HepG2 (cell line): Measurements from ENCODE around the gene CCDC3. TPM values are rescaled to one million over a fixed set of nuclear protein-coding genes. Genes with fewer than 3 reads are reported as not detected.

Source experiments
- ATAC-seq: fragments of 200-7000 bp; cut with Tn5 transposase; 3 replicates; pipeline ENCODE4 v1.9.1; 2020; ENCODE audit warnings: mild to moderate bottlenecking, moderate library complexity
- BruUV-seq: library from RNA; stranded (reverse); fragments of 400-500 nt; replicated peaks from 2 replicates; lab custom pipeline; 2021; lab: Mats Ljungman, UMichigan
- CTCF ChIA-PET: fragments of 300-600 bp; formaldehyde crosslinking; extraction: SDS; loops from one replicate; lab custom pipeline; 2021; ENCODE audit warnings: low total read pairs, inconsistent platforms, low intra/inter-chr PET ratio; lab: Yijun Ruan, JAX
- POLR2A ChIA-PET: fragments of 350-600 bp; sonication (Branson Sonifier 250); formaldehyde crosslinking; loops from one replicate; lab custom pipeline; 2020; ENCODE audit warnings: antibody characterized with exemption, inconsistent platforms; lab: Yijun Ruan, JAX
- DNase-seq: peaks from one replicate; pipeline ENCODE4 v3.0.0-alpha.2; 2015; ENCODE audit warnings: low spot score
- FAIRE-seq: peaks from 3 replicates; lab custom pipeline; 2011; peaks lifted over from hg19 to GRCh38; lab: Jason Lieb, UNC
- H2AFZ ChIP-seq: one replicate; pipeline ENCODE4 v1.6.1; 2011; ENCODE audit warnings: low read length, inconsistent platforms
- H3K27ac ChIP-seq: fragments of 300-600 bp; 3 replicates; pipeline ENCODE4 v1.8.0; 2011; ENCODE audit warnings: mixed run types, mild to moderate bottlenecking, mixed read lengths, low read length, inconsistent platforms; ENCODE audit not compliant: insufficient read depth; ENCODE audit errors: extremely low read length
- H3K27me3 ChIP-seq, 2 experiments: fragments of 200-600 bp in 1 of 2; 2 replicates in 1 of 2; 3 replicates in 1 of 2; pipeline versions ENCODE4 v1.6.0 to v1.8.0; 2011; ENCODE audit warnings: low read length in 2 of 2, mild to moderate bottlenecking in 2 of 2, moderate library complexity in 2 of 2, inconsistent platforms in 1 of 2; ENCODE audit not compliant: insufficient read depth in 2 of 2, control insufficient read depth in 1 of 2
- H3K36me3 ChIP-seq, 2 experiments: fragments of 200-600 bp in 1 of 2; replicated peaks in 1 of 2; 2 replicates in 1 of 2; 3 replicates in 1 of 2; pipeline versions ENCODE4 v1.5.1 to v1.8.0; 2011; ENCODE audit warnings: low read length in 2 of 2, inconsistent platforms in 1 of 2; ENCODE audit not compliant: insufficient read depth in 2 of 2, control insufficient read depth in 1 of 2
- H3K4me1 ChIP-seq: 2 replicates; pipeline ENCODE4 v1.5.1; 2012; ENCODE audit warnings: low read length, inconsistent platforms; ENCODE audit not compliant: insufficient read depth
- H3K4me2 ChIP-seq: 2 replicates; pipeline ENCODE4 v1.6.0; 2011; ENCODE audit warnings: low read depth, low read length, inconsistent platforms
- H3K4me3 ChIP-seq, 3 experiments: fragments of 200-600 bp in 1 of 3; sonication (generic), shearing (Covaris generic) in 1 of 3; replicated peaks in 1 of 3; 2 replicates each; pipeline ENCODE4 v1.5.1; 2011 to 2016; ENCODE audit warnings: low read length in 3 of 3, inconsistent platforms in 2 of 3, low read depth in 2 of 3, mild to moderate bottlenecking in 2 of 3, control low read depth in 1 of 3, mixed read lengths in 1 of 3; ENCODE audit not compliant: insufficient read depth in 1 of 3
- H3K79me2 ChIP-seq: one replicate; pipeline ENCODE4 v1.6.1; 2011; ENCODE audit warnings: low read length, inconsistent platforms; ENCODE audit not compliant: insufficient read depth
- H3K9ac ChIP-seq: 2 replicates; pipeline ENCODE4 v1.6.0; 2011; ENCODE audit warnings: mild to moderate bottlenecking, low read depth, low read length, inconsistent platforms; ENCODE audit not compliant: insufficient read depth
- H3K9me3 ChIP-seq: 2 replicates; pipeline ENCODE4 v1.5.1; 2012; ENCODE audit warnings: mild to moderate bottlenecking, low read length
- H4K20me1 ChIP-seq: 2 replicates; pipeline ENCODE4 v1.6.0; 2011; ENCODE audit warnings: inconsistent platforms, mild to moderate bottlenecking, low read length, moderate library complexity; ENCODE audit not compliant: insufficient read depth
- ELF4 ChIP-seq: sonication (generic); formaldehyde crosslinking; IDR thresholded peaks from 2 replicates; pipeline ENCODE4 v1.5.0; 2020; ENCODE audit warnings: missing genetic modification reagents, mild to moderate bottlenecking, moderate library complexity, borderline replicate concordance
- ERF ChIP-seq: IDR thresholded peaks from 2 replicates; pipeline ENCODE4 v1.6.1; 2018; ENCODE audit warnings: missing biosample characterization, missing genetic modification reagents
- ETV6 ChIP-seq: sonication (generic); formaldehyde crosslinking; conservative IDR thresholded peaks from 2 replicates; pipeline ENCODE4 v1.4.0; 2020; ENCODE audit warnings: missing genetic modification reagents
- IRF9 ChIP-seq: sonication (generic); formaldehyde crosslinking; IDR thresholded peaks from 2 replicates; pipeline ENCODE4 v1.8.0; 2022; ENCODE audit warnings: missing genetic modification reagents, mild to moderate bottlenecking, borderline replicate concordance
- MTERF4 ChIP-seq: sonication (generic); formaldehyde crosslinking; IDR thresholded peaks from 2 replicates; pipeline ENCODE4 v1.8.0; 2023; ENCODE audit warnings: mild to moderate bottlenecking, missing genetic modification reagents
- NR1H2 ChIP-seq: sonication (generic); formaldehyde crosslinking; IDR thresholded peaks from 2 replicates; pipeline ENCODE4 v1.8.1; 2022; ENCODE audit warnings: low read depth, missing genetic modification reagents, borderline replicate concordance
- ONECUT2 ChIP-seq: sonication (generic); formaldehyde crosslinking; IDR thresholded peaks from 2 replicates; pipeline ENCODE4 v1.4.0; 2020; ENCODE audit warnings: missing genetic modification reagents
- SAFB2 ChIP-seq: sonication (generic); formaldehyde crosslinking; IDR thresholded peaks from 2 replicates; pipeline ENCODE4 v1.5.1; 2020; ENCODE audit warnings: missing genetic modification reagents, low read depth, mild to moderate bottlenecking, borderline replicate concordance
- TOE1 ChIP-seq: sonication (generic); formaldehyde crosslinking; IDR thresholded peaks from 2 replicates; pipeline ENCODE4 v1.4.0; 2020; ENCODE audit warnings: mild to moderate bottlenecking, missing genetic modification reagents
- WIZ ChIP-seq: sonication (generic); formaldehyde crosslinking; IDR thresholded peaks from 2 replicates; pipeline ENCODE4 v1.5.1; 2020; ENCODE audit warnings: mild to moderate bottlenecking, missing genetic modification reagents
- ZNF282 ChIP-seq: fragments of 450-650 bp; IDR thresholded peaks from 2 replicates; pipeline ENCODE4 v1.6.1; 2018; ENCODE audit not compliant: partially characterized antibody
- ZNF335 ChIP-seq: sonication (generic); formaldehyde crosslinking; IDR thresholded peaks from 2 replicates; pipeline ENCODE4 v1.4.0; 2020; ENCODE audit warnings: missing genetic modification reagents
- ZNF432 ChIP-seq: sonication (generic); formaldehyde crosslinking; IDR thresholded peaks from 2 replicates; pipeline ENCODE4 v1.5.0; 2020; ENCODE audit warnings: missing genetic modification reagents, mild to moderate bottlenecking, borderline replicate concordance
- ZNF781 ChIP-seq: sonication (generic); formaldehyde crosslinking; IDR thresholded peaks from 2 replicates; pipeline ENCODE4 v1.5.1; 2020; ENCODE audit warnings: borderline replicate concordance, mild to moderate bottlenecking, missing genetic modification reagents; ENCODE audit errors: not compliant biosample characterization
- WGBS: methylation state at CpG from one replicate; pipeline ENCODE4 v1.1.6; 2017; ENCODE audit warnings: low lambda C conversion rate; 5-methylcytosine and 5-hydroxymethylcytosine counted together
- in situ Hi-C: cut with HindIII; loops from 2 replicates; pipeline ENCODE4 v1.10.0; 2017; ENCODE audit warnings: low pct_unique_long_range_greater_than_20kb; ENCODE audit not compliant: extremely low pct_ligation_motif_present
- intact Hi-C: fragments of 100-400 bp; cut with micrococcal nuclease; formaldehyde crosslinking; loops from one replicate; pipeline ENCODE4 v1.10.0; 2022; ENCODE audit not compliant: unreplicated experiment
- polyA plus RNA-seq, 8 experiments: library from polyadenylated mRNA; depleted of rRNA in 3 of 8; stranded (reverse) in 7 of 8; unstranded in 1 of 8; fragments of >200 nt; fragmentation: Illumina TruSeq in 4 of 8; extraction: Trizol in 4 of 8; gene quantifications; 2 replicates each; pipeline versions ENCODE4 v1.2.1 to v1.2.3, GENCODE V29; 2011 to 2016; ENCODE audit warnings: low read depth in 4 of 8, missing spikeins in 1 of 8, mixed read lengths in 1 of 8; ENCODE audit not compliant: insufficient read depth in 1 of 8
- total RNA-seq, 5 experiments: library from RNA; depleted of rRNA; stranded (reverse); fragments of >200 nt; fragmentation: Illumina TruSeq; extraction: Trizol; gene quantifications; 2 replicates each; pipeline ENCODE4 v1.2.3, GENCODE V29; 2016; ENCODE audit warnings: low read depth in 1 of 5

The CCDC3 gene
- total and polyA plus RNA-seq, 2 of the 13 experiments (the other 11 are each of a cell fraction or from before 2014, with no cell fraction given), result not detected

GRCh38 chr10:13016426-13016825 lies 14.9 kb upstream of the CCDC3 start:
- ChIA-PET POLR2A (no interaction called here), CTCF (no interaction called here)
- Histone ChIP-seq H2AFZ (no peak overlapping the region), H3K79me2 (no peaks in the 10 kb centered on the region), H3K4me2 (no peak overlapping the region), H3K27ac (no peak overlapping the region), H3K27me3 (peaks cover 1 to 3% of the 10 kb centered on the region in 2 experiments; a peak in 1 of 5 replicates), H3K9me3 (no peaks in the 10 kb centered on the region), H3K36me3 (no peaks in the 10 kb centered on the region), H3K4me3 (no peak overlapping the region), H3K4me1 (no peaks in the 10 kb centered on the region), H3K9ac (no peak overlapping the region), H4K20me1 (no peaks in the 10 kb centered on the region)
- no peak for DNase-seq
- intact Hi-C loops (no loop called here), in situ Hi-C loops (no loop called here)
- no peak for ATAC-seq
- FAIRE-seq, result no peak
- BruUV-seq, result no TSS peak
- 1% methylated on average over 5 of the region's 5 CpGs for WGBS
- no peak for TF ChIP-seq ZNF781
- no peak for TF ChIP-seq NR1H2 (CRISPR knock-in tag)

GRCh38 chr10:13006037-13006436 lies 4.5 kb upstream of the CCDC3 start:
- CTCF ChIA-PET, result no interaction called here
- POLR2A ChIA-PET, result no interaction called here
- H3K27ac ChIP-seq, result no peak overlapping the region
- H3K4me1 ChIP-seq, result no peaks in the 10 kb centered on the region
- H2AFZ ChIP-seq, result no peak overlapping the region
- H3K27me3 ChIP-seq, result peaks cover under 1 to 15% of the 10 kb centered on the region in 2 experiments; a peak in 4 of 5 replicates
- no peaks in the 10 kb centered on the region for H3K9me3 ChIP-seq
- no peaks in the 10 kb centered on the region for H4K20me1 ChIP-seq
- DNase-seq (no peak), ATAC-seq (no peak), FAIRE-seq (no peak)
- BruUV-seq, result no TSS peak
- no peak overlapping the region for H3K4me3 ChIP-seq
- H3K79me2 ChIP-seq, result no peaks in the 10 kb centered on the region
- TF ChIP-seq ELF4 (CRISPR knock-in tag) (no peak), ZNF335 (CRISPR knock-in tag) (no peak), TOE1 (CRISPR knock-in tag) (no peak), ETV6 (CRISPR knock-in tag) (no peak), ONECUT2 (CRISPR knock-in tag) (no peak), ZNF282 (no peak), SAFB2 (CRISPR knock-in tag) (no peak), ZNF432 (CRISPR knock-in tag) (no peak), MTERF4 (CRISPR knock-in tag) (no peak), WIZ (CRISPR knock-in tag) (no peak), IRF9 (CRISPR knock-in tag) (no peak), ERF (CRISPR knock-in tag) (no peak)
- WGBS, result 0% methylated on average over 3 of the region's 3 CpGs
- no peak overlapping the region for H3K4me2 ChIP-seq
- H3K9ac ChIP-seq, result no peak overlapping the region
- in situ Hi-C loops (no loop called here), intact Hi-C loops (no loop called here)
- H3K36me3 ChIP-seq, result no peaks in the 10 kb centered on the region
